ENCODE data around the gene ASTL. TPM values are rescaled to one million over a fixed set of nuclear protein-coding genes. Genes with fewer than 3 reads are reported as not detected.

Gene ASTL
- total and polyA plus RNA-seq, 2 experiments from 2014 or later: not detected

DNA sequence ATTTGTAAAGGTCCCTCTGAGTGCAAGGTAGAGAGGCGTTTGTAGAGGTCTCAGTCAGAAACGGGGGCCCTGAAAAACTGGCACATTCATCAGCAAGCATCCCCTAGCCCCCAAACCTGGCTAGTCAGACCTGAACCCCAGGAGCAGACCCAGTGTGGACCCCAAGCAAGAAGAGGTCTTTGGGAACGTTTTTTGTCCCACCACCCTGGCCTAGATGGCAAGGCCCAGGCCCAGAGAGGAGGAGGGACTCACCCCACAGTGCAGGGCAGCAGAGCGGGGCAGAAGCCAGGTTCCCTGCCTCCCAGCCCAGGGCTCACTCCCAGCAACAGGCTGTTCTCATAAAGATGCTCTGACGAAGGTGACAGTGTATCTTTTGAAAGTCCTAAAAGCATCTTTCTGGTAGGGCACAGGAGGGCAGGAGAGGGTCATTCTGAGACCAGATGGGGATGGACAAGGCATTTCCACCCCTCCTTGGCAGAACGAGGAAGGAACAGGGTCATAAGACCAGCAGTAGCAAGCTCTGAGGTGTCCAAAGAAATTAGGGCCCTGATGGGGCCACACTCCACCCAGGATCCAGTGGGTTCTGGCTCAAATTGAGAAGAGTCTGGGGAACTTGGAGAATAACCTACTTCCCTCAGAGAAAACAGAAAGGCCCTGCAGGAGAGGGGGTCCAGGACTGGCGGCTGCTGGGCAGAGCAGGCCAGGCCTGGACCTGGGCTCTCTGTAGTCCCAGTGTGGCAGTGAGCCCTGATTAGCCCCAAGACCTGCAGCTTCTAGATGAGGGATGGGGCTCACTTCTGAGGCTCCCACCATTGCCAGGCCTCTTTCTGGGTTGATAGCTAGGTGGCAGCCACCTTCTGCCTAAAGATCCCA lies 40.1 kb downstream of the ASTL start:
- in situ Hi-C loops (cut with MboI): no loop called here
- H4K20me1 ChIP-seq (ENCODE audit: insufficient read depth): no peaks in the 10 kb centered on the region
- 58 to 65% methylated on average over 7 of the region's 7 CpGs for WGBS, 2 experiments (ENCODE audit: low coverage in 1 of 2, low lambda C conversion rate in 2 of 2, missing lambda C conversion rate in 2 of 2)
- no peak overlapping the region for H3K4me2 ChIP-seq (ENCODE audit: unreplicated experiment)
- H3K27ac ChIP-seq: no peak overlapping the region
- H3K27me3 ChIP-seq (replicated peaks; ENCODE audit: insufficient read depth): peaks cover 14% of the 10 kb centered on the region
- no peaks in the 10 kb centered on the region for H3F3A ChIP-seq (ENCODE audit: insufficient read depth)
- no peak overlapping the region for H3K4me3 ChIP-seq
- no peak overlapping the region for H3K9ac ChIP-seq
- no peaks in the 10 kb centered on the region for H3K79me2 ChIP-seq (ENCODE audit: insufficient read depth)
- TF ChIP-seq EZH2 (IDR thresholded peaks at IDR 0.05; ENCODE audit: insufficient read depth, poor library complexity, severe bottlenecking): no peak
- no peak for TF ChIP-seq EZH2phosphoT487 (IDR thresholded peaks at IDR 0.05; ENCODE audit: insufficient read depth, low read depth)
- H3K4me1 ChIP-seq (ENCODE audit: insufficient read depth): no peaks in the 10 kb centered on the region
- H2AFZ ChIP-seq: no peak overlapping the region
- no peaks in the 10 kb centered on the region for H3K9me3 ChIP-seq (ENCODE audit: low read depth)
- H3K36me3 ChIP-seq (ENCODE audit: low read depth): no peaks in the 10 kb centered on the region
- DNase-seq: no peak
- no peaks in the 10 kb centered on the region for H3K9me2 ChIP-seq (ENCODE audit: insufficient read depth)

GRCh38 chr2:96097441-96097840 lies 40.9 kb downstream of the ASTL start:
- Histone ChIP-seq H4K20me1 (ENCODE audit: insufficient read depth) (no peaks in the 10 kb centered on the region), H3K4me2 (ENCODE audit: unreplicated experiment) (no peak overlapping the region), H3K4me3 (no peak overlapping the region), H3K36me3 (ENCODE audit: low read depth) (no peaks in the 10 kb centered on the region), H3K9me2 (ENCODE audit: insufficient read depth) (no peaks in the 10 kb centered on the region), H2AFZ (no peak overlapping the region), H3F3A (ENCODE audit: insufficient read depth) (no peaks in the 10 kb centered on the region), H3K4me1 (ENCODE audit: insufficient read depth) (no peaks in the 10 kb centered on the region), H3K79me2 (ENCODE audit: insufficient read depth) (no peaks in the 10 kb centered on the region), H3K27ac (no peak overlapping the region), H3K9me3 (ENCODE audit: low read depth) (no peaks in the 10 kb centered on the region), H3K27me3 (replicated peaks; ENCODE audit: insufficient read depth) (peaks cover 15% of the 10 kb centered on the region), H3K9ac (no peak overlapping the region)
- in situ Hi-C loops (cut with MboI): no loop called here
- TF ChIP-seq EZH2phosphoT487 (IDR thresholded peaks at IDR 0.05; ENCODE audit: insufficient read depth, low read depth) (no peak), EZH2 (IDR thresholded peaks at IDR 0.05; ENCODE audit: insufficient read depth, poor library complexity, severe bottlenecking) (no peak)
- no peak for DNase-seq
- 64 to 65% methylated on average over 5 of the region's 5 CpGs for WGBS, 2 experiments (ENCODE audit: low coverage in 1 of 2, low lambda C conversion rate in 2 of 2, missing lambda C conversion rate in 2 of 2)

DNA sequence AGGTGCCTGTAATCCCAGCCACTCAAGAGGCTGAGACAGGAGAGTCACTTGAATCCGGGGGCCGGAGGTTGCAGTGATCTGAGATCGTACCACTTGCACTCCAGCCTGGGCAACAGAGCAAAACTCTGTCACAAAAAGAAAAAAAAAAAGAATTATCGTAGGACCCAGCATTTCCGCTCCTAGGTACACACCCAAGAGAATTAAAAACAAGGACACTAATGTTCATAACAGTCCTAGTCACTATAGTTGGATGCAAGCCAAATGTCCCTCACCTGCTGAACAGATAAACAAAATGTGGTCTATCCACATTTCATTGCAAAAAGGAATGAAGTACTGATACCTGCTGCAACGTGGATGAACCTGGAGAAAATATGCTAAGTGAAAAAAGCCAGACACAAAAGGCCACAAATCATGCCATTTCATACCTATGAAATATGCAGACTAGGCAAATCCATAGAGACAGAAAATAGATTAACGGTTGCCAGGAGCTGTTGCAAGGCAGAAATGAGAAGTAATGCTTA lies 43.1 kb downstream of the ASTL start:
- H3K9ac ChIP-seq: no peak overlapping the region
- WGBS, 2 experiments (ENCODE audit: low coverage in 1 of 2, low lambda C conversion rate in 2 of 2, missing lambda C conversion rate in 2 of 2): 63% methylated on average over 7 of the region's 7 CpGs
- H4K20me1 ChIP-seq (ENCODE audit: insufficient read depth): no peaks in the 10 kb centered on the region
- H3K9me2 ChIP-seq (ENCODE audit: insufficient read depth): no peaks in the 10 kb centered on the region
- H3K9me3 ChIP-seq (ENCODE audit: low read depth): no peaks in the 10 kb centered on the region
- no peaks in the 10 kb centered on the region for H3K79me2 ChIP-seq (ENCODE audit: insufficient read depth)
- H3K4me2 ChIP-seq (ENCODE audit: unreplicated experiment): no peak overlapping the region
- H2AFZ ChIP-seq: no peak overlapping the region
- H3K4me3 ChIP-seq: no peak overlapping the region
- TF ChIP-seq EZH2phosphoT487 (IDR thresholded peaks at IDR 0.05; ENCODE audit: insufficient read depth, low read depth) (no peak), EZH2 (IDR thresholded peaks at IDR 0.05; ENCODE audit: insufficient read depth, poor library complexity, severe bottlenecking) (no peak)
- no peaks in the 10 kb centered on the region for H3K36me3 ChIP-seq (ENCODE audit: low read depth)
- no peaks in the 10 kb centered on the region for H3K4me1 ChIP-seq (ENCODE audit: insufficient read depth)
- no peaks in the 10 kb centered on the region for H3F3A ChIP-seq (ENCODE audit: insufficient read depth)
- DNase-seq: no peak
- H3K27me3 ChIP-seq (replicated peaks; ENCODE audit: insufficient read depth): peaks cover 15% of the 10 kb centered on the region
- in situ Hi-C loops (cut with MboI): no loop called here
- H3K27ac ChIP-seq: no peak overlapping the region

DNA sequence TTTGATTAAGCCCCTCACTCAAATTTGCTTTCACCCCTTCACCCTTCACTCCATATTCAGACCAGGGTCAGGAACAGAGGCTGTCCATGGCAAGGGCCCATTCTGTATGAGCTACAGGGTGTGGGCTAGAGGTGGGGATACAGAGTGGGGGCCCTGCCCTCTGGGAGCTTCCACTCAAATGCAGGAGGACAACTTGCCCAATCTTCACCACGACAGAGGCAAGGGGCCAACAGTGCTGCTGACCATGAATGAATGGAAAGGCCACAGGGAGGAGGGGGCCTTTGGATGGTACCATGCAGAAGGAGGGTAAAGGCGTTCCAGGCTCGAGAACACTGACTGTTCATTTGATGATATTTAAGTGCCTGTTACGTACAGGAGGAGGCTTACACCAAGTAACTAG lies 44.8 kb downstream of the ASTL start:
- Histone ChIP-seq H3K27me3 (replicated peaks; ENCODE audit: insufficient read depth) (peaks cover 15% of the 10 kb centered on the region), H3K36me3 (ENCODE audit: low read depth) (no peaks in the 10 kb centered on the region), H3K9me2 (ENCODE audit: insufficient read depth) (no peaks in the 10 kb centered on the region), H3K4me1 (ENCODE audit: insufficient read depth) (no peaks in the 10 kb centered on the region), H3F3A (ENCODE audit: insufficient read depth) (no peaks in the 10 kb centered on the region), H3K27ac (no peak overlapping the region), H3K9me3 (ENCODE audit: low read depth) (no peaks in the 10 kb centered on the region), H3K4me3 (no peak overlapping the region), H3K79me2 (ENCODE audit: insufficient read depth) (no peaks in the 10 kb centered on the region), H3K9ac (no peak overlapping the region), H2AFZ (no peak overlapping the region), H3K4me2 (ENCODE audit: unreplicated experiment) (no peak overlapping the region), H4K20me1 (ENCODE audit: insufficient read depth) (no peaks in the 10 kb centered on the region)
- 61 to 64% methylated on average over 4 of the region's 4 CpGs for WGBS, 2 experiments (ENCODE audit: low coverage in 1 of 2, low lambda C conversion rate in 2 of 2, missing lambda C conversion rate in 2 of 2)
- in situ Hi-C loops (cut with MboI): no loop called here
- DNase-seq: no peak
- no peak for TF ChIP-seq EZH2 (IDR thresholded peaks at IDR 0.05; ENCODE audit: insufficient read depth, poor library complexity, severe bottlenecking)
- no peak for TF ChIP-seq EZH2phosphoT487 (IDR thresholded peaks at IDR 0.05; ENCODE audit: insufficient read depth, low read depth)

All from GM23248 (cell line).